Stimulated activated CD8-positive, alpha-beta memory T cell treated with anti-CD3 and anti-CD28 coated beads, Interleukin-2, amount 100 ng/mL, for 1 hour (primary cell): ENCODE results near the gene STX4.

ENCODE experiments used
- DNase-seq, 2 donors: peaks; one replicate each; pipeline ENCODE4 v3.0.0-alpha.2; 2020; ENCODE audit warnings: low read depth in 2 of 2

Gene STX4, protein sequence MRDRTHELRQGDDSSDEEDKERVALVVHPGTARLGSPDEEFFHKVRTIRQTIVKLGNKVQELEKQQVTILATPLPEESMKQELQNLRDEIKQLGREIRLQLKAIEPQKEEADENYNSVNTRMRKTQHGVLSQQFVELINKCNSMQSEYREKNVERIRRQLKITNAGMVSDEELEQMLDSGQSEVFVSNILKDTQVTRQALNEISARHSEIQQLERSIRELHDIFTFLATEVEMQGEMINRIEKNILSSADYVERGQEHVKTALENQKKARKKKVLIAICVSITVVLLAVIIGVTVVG

DNA sequence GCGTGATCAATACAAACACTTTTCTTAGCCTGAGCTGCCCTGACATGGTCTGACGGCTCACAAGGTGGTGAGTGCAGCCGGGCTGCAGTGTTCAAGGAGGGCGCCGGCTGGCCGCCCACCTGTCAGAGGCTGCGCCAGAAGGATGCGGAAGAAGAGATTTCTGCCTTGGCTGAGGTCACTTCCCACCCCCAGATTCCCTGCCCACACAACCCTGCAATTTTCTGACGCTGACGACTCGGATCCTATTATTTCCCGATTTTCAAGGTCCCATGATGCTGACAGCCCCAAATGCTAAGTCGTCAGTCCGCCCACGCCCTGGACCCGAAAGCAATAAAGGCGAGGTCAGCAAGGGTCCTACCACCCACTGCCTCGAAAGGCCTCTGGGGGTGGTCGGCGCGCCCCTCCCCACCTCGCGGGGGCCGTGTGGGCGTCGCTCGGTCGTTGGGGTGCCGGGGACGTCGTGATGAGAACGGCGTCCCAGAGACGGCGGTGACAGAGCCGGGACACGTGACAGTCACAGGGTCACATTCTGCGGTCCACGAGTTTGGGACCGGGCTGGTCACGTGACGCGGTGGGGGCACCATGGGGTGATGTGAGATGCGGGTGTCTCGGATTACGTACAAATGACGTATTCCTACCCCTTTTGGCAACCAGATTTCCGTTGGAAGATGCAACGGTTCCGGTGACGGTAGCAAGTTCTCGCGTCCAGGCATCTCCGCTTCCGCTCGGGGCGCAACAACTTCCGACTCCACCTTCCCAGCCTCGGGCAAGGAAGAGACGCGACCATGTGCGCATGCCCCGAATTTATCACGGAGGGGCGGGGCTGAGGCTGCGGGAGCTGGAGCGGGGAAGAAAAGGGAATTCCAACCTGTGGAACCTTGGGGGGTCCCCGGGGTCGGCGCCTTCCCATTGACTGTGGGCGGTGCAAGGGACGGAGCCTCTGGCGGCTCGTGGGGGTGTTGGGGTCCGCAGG lies at the start of gene STX4:
Gene STX4, plus strand, starts transcription at position 823 of the 973 bp plus-strand sequence. CDS start 248 bp downstream, outside the sequence.
- peak; percentile 89 to 94 for DNase-seq

DNA sequence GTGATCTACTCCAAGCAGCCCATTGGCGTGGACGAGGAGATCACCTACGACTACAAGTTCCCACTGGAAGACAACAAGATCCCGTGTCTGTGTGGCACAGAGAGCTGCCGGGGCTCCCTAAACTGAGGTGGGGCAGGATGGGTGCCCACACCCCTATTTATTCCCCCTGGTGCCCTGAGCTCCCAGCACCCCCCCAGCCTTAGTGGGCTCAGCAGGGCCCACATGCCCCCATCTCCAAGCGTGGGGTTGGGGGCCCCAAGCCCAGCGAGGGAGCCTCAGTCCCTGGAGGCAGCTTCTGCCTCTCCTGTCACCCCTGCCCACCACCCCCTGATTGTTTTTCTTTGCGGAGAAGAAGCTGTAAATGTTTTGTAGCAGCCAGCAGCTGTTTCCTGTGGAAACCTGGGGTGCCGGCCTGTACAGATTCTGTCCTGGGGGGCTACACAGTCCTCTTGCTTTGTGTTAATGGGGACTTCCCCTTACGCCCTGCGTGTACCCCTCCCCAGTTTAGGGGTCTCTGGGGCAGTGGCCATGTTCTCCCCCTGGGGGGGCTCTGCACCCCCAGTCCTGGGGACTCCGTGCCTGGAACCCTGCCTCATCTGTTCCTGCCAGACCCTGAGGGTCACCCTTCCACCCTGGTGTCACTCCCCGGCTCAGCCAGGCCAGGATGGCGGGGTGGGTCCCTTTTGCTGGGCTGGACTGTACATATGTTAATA lies 49.3 kb upstream of the STX4 start:
- DNase-seq, result no peak

DNA sequence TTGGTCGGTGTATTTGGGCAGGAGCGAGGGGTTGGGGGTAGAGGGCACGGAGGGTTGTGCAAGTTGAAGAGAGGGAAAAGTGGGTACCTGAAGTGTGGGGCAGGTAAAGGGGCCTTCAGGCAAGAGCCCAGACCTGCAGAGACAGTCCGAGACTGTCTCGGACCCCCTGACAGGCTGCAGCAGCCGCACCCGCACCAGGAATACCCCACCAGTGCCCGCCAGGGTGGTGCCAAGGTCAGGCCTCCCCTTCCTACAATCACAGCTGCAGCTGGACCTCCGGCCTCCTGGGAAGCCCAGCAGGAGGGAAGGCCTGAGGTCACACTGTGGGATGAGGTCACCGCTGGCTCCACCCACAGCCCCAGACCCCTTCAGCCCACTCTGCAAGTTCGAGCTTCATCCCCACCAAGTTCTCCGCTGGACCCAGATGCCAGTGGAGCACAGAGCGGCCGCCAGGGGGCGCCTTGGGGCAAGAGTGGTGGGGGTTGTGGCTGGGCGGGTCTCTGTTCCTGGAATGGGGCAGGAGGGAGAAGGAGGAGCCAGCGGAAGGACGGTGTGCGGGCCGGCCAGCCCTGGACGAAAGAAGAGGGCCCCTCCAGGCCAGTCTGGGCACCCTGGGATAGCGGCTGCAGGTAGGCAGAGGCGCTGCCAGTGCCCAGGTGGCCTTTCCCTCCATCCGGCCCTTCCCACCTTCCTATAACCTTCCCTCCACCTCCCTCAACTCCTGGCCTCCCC lies 48.5 kb upstream of the STX4 start, which contains the start of gene HSD3B7:
Gene HSD3B7, plus strand, starts transcription at position 539 of the 732 bp plus-strand sequence. CDS start 452 bp downstream, outside the sequence.
- DNase-seq, result peak; percentile 58 to 66

DNA sequence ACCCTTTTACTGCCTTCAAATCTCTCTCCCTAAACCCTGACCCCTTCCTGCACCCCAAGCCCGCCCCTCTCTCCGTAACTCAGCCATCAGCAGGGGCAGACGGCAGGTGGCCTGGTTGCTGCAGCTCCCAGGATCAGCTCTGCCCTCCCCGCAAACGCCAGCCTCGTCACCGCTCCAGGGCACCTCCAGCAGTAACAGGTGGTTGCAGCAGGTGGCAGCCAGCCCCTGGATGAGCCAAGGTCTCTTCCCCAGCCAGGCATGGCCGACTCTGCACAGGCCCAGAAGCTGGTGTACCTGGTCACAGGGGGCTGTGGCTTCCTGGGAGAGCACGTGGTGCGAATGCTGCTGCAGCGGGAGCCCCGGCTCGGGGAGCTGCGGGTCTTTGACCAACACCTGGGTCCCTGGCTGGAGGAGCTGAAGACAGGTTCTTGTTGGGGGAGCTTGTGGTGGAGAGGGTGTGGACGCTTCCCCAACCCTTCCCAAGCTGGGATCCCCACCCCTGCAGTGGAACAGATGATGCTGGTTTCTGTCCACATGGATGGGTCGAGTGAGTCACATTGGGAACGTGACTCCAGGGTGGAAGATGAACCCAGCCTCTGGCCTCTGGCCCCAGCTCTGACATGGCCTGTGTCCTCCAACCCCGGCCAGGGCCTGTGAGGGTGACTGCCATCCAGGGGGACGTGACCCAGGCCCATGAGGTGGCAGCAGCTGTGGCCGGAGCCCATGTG lies 47.8 kb upstream of the STX4 start:
- DNase-seq, result no peak

DNA sequence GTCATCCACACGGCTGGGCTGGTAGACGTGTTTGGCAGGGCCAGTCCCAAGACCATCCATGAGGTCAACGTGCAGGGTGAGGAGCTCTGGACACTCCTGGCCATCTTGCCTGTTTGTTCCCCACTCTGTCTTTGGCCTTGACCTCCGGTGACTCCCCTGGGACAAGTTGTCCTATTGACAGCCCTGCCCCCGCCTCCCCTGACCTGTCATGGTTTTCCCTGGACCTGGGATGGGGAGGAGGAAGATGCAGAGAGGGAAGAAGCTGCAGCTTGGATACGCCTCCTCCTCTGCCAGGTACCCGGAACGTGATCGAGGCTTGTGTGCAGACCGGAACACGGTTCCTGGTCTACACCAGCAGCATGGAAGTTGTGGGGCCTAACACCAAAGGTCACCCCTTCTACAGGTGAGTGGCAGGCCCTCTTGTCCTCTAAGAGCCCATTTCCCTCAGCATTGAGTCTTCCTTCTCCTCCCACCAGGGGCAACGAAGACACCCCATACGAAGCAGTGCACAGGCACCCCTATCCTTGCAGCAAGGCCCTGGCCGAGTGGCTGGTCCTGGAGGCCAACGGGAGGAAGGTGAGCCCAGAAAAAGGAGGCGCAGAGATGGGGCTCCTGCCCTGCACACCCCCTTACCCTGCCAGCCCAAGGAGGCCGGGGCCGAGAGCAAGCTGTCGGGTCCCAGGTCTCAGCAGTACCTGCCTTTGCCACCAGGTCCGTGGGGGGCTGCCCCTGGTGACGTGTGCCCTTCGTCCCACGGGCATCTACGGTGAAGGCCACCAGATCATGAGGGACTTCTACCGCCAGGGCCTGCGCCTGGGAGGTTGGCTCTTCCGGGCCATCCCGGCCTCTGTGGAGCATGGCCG lies 47.0 kb upstream of the STX4 start:
- DNase-seq, result no peak

DNA sequence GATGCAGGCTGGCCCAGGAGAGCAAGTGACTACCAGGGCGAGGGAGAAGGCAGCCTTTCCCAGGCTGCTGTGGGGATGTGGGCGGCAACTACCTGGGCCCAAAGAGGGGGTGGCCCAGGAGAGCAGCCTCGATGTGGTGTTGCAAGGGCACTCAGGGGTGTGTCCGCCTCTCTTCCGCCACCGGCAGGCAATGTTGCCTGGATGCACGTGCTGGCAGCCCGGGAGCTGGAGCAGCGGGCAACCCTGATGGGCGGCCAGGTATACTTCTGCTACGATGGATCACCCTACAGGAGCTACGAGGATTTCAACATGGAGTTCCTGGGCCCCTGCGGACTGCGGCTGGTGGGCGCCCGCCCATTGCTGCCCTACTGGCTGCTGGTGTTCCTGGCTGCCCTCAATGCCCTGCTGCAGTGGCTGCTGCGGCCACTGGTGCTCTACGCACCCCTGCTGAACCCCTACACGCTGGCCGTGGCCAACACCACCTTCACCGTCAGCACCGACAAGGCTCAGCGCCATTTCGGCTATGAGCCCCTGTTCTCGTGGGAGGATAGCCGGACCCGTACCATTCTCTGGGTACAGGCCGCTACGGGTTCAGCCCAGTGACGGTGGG lies 45.7 kb upstream of the STX4 start:
- DNase-seq, result no peak

DNA sequence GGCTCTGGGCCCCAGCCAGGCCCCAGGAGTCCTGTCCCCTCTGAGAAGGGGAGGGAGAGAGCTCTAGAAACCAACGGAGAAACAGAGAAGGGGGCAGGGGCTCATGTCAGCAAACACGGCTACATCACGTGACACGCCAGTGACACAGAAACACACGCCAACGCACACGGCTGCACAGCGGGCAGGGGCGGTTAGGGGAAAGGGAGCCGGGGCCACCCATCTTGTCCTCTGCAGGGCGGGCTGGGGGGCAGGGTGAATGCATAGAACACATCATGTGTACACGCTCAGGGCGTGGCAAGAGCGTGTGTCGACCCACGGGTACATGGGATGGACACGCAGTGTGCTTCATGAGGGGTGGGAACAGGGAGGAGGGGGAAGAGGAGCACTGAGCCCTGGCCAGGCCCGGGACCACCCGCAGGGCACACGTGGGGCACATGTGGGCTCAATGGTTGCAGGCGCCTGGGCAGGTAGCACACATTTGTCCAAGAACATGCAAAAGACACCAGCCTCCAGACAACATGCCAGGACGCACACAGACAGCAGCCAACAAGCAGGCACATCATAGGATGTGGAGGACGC lies 43.8 kb upstream of the STX4 start:
- DNase-seq, result no peak

DNA sequence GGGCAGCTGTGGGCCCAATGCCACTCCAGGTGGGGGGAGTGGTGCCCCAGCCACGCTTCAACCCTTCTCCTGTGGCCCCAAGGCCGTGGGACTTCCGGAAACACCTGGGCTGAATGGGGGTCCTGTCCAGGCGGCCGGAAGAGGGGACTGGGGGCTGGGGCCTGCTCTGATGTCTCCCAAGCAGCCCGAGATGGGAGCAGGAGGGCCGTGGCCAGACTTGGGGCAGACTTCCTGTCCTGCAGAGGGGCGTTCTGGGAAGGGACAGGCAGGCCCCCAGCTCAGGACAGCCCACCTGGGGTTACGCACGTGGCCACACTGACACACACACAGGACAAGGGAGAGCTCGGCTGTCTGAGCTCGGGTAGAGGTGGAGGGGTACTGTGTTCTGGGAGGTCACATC lies 43.3 kb upstream of the STX4 start:
- DNase-seq, result no peak

DNA sequence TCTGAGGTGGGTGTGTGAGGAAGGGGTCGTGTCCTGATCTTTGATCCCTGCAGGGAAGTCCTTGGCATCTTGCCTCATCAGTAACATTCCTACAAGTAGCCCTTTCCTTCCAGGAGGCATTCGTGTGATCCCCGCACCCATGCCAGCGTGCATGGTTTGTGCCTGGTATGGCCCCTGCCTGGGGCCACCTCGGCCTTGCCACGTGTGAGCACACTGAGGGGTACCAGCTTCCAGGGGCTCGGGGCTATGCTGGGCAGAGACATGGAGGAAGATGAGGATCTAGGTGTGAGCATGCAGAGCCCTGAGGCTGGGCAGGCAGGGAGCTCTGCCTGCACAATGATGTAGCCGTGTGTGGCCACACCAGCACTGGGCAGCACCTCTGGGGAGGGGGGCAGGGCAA lies 42.3 kb upstream of the STX4 start:
- no peak for DNase-seq

DNA sequence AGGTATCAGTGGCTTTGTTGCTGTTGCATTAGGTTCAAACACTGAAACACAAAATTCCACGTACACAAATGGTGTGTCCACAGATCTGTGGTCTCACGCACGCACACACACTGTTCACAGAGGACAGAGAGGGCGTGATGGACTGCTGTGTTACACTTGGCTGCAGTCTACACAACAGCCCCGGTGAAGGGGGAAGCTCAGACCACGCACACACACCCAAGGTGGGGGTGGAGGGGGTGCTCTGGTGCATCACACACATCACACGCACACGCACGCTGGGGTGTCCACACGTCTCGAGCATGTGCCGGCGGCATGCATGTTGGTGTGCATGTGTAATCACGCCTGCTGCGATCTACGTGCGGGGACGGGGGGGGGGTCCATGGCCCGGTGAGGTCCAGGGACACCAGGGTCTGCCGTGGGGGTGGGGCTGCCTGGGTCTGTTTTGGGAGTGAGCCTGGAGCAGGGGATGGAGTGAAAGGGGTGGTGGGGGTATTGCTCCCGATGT lies 41.0 kb upstream of the STX4 start:
- no peak for DNase-seq

DNA sequence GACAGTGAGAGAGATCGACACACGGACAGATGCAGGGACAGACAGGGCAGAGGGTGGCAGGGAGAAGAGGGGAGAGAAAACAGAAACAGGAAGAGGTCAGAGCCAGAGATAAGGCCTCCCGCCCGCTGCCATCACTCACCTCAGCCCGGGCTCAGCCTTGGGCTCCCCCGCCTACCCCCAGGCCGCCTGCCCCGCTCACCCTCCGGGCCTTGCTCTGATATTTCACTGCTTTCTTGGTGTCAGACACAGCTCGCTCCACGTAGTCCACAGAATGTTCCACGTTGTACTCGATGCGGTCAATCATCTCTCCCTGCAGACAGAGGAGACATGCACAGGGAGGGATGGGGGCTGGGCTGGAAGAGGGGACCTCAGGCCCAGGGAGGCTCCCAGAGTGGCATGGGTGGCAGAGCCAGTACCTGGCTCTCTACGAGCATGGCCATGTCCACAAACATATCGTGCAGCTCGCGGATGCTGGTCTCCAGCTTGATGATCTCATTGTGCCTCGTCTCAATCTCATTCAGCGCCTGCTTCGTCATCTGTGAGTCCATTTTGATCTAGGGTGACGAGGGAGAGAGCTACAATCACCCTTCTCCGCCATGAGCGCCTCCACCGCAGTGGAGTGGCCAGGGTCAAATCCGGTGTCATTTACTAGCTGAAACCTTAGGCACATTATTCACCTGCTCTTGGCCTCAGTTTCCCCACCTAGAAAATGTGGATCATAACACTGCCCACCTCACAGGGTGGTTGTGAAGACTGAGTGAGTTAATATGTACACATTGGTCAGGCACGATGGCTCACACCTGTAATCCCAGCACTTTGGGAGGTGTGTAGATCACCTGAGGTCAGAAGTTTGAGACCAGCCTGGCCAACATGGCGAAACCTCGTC lies 40.2 kb upstream of the STX4 start:
- no peak for DNase-seq

DNA sequence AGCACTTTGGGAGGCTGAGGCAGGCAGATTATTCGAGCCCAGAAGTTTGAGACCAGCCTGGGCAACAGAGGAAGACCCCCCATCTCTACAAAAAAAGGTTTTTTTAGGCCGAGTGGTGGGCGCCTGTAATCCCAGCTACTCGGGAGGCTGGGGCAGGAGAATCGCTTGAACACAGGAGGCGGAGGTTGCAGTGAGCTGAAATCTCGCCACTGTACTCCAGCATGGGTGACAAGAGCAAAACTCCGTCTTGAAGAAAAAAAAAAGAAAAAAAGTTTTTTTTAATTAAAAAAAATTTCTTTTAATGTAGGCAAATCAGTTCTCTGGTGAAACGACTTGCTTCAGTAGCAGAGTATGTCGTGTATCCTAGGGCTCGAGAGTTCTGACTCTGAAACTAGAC lies 37.4 kb upstream of the STX4 start:
- no peak for DNase-seq

DNA sequence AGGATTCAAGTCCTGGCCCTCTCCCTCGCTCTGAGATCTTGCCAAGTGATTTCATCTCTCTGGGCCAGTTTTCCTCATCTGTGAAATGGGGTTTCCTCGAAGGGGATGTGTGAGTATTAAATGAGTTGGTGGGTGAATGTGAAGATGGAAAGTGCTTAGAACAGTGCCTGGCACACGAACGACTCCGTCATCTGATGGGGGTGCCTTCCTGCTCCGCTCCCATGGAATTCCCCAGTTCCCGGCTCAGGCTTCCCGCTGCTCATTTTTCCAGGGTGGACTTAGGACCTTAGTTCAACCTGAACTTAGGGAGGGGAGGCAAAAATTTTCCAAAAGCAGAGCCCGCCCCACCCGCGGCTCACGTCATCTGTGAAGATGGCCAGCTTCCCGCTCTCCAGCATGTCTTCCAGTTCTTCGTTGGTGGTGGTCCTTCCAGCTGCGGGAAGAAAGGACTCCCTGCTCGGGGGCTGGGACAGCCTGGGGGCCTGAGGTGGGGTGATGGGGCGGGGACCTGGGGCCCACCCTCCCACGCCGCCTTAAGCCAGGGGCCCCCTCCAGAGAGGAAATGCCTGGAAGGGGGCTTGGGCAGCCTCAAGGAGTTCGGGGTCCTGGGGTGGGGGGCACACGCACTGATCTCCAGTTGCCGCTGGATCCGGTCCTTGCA lies 36.9 kb upstream of the STX4 start:
- no peak for DNase-seq

DNA sequence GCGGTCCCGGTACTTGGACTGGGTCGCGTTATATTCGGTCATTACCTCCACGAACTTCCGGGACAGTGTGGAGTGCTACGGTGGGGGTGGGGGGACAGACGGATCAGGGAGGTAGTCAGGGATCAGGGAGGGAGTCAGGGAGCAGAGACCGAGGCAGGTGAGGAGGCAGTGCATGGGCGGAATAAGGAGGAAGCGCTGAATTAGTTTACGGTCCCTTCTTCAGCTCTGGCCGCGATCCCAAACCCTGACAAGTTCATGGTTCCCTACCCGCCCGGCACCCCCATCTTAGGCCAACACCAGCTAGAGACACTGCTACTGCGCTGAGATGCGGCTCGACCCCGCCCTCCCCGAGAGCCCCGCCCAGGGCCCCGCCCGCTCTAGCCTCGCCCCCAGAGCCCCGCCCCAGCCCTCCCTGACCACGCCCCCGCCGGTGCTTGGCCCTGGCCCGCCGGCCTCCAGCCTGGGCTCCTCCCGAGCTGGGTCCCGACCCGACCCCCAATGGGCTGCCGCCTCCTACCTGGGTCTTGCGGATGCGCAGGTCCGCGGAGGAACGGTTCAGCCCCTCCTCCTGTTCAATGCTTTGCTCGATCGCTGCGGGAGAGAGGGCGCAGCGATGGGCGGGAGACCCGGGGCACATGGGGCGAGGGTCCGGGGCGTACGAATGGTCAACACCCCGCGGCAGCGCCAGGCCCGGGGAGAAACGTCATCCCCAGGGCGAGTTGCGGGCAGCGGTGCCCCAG lies 36.2 kb upstream of the STX4 start:
- peak; percentile 74 to 82 for DNase-seq

DNA sequence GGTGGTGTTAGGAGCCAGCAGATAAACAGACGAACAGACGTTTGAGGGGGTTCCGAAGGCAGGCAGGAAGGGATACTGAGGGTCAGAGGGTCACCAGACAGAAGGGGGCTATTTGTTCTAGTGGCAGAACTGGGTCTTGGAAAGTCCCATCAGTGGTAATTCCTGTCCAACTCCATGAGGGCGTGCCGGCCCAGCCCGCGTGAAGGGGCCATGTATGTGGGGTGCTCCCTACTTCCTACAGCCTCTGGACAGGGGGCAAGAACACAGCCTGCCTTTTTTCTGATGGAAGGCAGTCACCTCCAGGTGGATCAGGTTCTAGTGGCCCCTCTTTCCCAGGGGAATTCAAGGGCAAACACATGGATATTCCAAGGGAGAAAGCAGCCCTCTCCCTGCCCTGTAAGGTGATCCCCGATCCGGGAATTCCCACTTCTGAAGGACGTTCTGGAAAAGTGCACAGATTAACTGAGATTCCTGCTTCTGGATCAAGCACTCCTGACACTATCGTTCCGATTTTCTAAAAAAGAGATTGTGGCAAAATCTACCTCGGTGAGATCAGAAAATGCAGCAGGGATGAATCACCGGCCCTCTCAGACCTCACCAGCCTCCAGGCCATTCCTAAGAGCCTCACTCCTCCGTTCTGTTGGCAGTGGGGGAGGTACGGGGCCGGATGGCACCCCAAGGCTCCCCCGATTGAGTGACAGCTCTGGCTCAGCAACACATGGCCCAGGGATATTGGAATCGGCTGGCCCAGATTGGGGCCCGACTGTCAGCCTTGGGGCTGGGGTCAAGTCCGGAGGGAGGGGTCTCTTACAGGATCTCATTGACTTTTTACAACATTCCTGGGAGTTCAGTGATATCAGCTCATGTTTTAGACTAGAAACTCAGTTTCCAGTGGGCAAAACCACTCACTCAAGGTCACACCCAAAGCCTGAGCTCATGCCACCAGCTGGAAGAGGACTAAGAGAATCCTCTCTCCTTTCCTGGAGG lies 35.3 kb upstream of the STX4 start:
- no peak for DNase-seq
